ENCODE data around the gene RPS6KA2. TPM values are rescaled to one million over a fixed set of nuclear protein-coding genes. Genes with fewer than 3 reads are reported as not detected.

The RPS6KA2 gene
- total and polyA plus RNA-seq, 2 donors (not counting 3 experiments of a cell fraction or from before 2014, with no cell fraction given): 54.5 to 75.8 TPM

DNA sequence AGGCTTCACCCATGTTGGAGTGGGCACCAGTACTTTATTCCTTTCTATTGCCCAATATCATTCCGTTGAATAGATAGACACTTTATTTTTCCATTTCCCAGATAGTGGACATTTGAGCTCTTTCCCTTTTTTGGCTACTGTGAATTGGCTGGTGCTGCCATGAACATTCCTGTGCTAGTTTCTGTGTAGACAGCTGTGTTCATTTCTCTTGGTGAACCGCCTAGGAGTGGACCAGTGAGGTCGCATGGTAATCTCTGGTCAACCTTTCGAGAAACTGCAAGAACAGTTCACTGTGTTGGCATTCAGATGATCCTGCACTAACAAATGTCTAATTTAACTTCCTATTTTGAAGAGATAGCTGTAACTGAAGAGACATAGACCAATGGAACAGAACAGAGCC, 99.2 kb downstream of the RPS6KA2 start:
- no peak for TF ChIP-seq GATA2 (IDR thresholded peaks at IDR 0.05; ENCODE audit: insufficient read depth, insufficient read length, low read depth, low read length)
- TF ChIP-seq MYC (IDR thresholded peaks at IDR 0.05; ENCODE audit: low read depth, low read length): no peak
- TF ChIP-seq, protein P1, sequence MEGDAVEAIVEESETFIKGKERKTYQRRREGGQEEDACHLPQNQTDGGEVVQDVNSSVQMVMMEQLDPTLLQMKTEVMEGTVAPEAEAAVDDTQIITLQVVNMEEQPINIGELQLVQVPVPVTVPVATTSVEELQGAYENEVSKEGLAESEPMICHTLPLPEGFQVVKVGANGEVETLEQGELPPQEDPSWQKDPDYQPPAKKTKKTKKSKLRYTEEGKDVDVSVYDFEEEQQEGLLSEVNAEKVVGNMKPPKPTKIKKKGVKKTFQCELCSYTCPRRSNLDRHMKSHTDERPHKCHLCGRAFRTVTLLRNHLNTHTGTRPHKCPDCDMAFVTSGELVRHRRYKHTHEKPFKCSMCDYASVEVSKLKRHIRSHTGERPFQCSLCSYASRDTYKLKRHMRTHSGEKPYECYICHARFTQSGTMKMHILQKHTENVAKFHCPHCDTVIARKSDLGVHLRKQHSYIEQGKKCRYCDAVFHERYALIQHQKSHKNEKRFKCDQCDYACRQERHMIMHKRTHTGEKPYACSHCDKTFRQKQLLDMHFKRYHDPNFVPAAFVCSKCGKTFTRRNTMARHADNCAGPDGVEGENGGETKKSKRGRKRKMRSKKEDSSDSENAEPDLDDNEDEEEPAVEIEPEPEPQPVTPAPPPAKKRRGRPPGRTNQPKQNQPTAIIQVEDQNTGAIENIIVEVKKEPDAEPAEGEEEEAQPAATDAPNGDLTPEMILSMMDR (IDR thresholded peaks at IDR 0.05; ENCODE audit: extremely low read depth in 1 of 2, insufficient read depth in 1 of 2, low read depth in 1 of 2, low read length in 2 of 2): no peak
- no peak for TF ChIP-seq FOS (IDR thresholded peaks at IDR 0.05; ENCODE audit: borderline replicate concordance, insufficient read depth, low read length)
- no peak for TF ChIP-seq JUN (IDR thresholded peaks at IDR 0.05; ENCODE audit: borderline replicate concordance, insufficient read depth, insufficient read length, low read depth)
- no peak for TF ChIP-seq POLR2AphosphoS5 (IDR thresholded peaks at IDR 0.05; ENCODE audit: insufficient read depth, low read depth, low read length)
- no peak for TF ChIP-seq POLR2A (IDR thresholded peaks at IDR 0.05; ENCODE audit: low read depth, low read length)
- TF ChIP-seq, protein P2, sequence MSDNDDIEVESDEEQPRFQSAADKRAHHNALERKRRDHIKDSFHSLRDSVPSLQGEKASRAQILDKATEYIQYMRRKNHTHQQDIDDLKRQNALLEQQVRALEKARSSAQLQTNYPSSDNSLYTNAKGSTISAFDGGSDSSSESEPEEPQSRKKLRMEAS (IDR thresholded peaks at IDR 0.05; ENCODE audit: insufficient read depth, insufficient read length): no peak
- TF ChIP-seq EZH2 (IDR thresholded peaks at IDR 0.05; ENCODE audit: borderline replicate concordance, low read depth, low read length, severe bottlenecking): no peak
- Histone ChIP-seq H3K4me3 (replicated peaks in 1 of 3; ENCODE audit: insufficient read depth in 1 of 3, low read depth in 1 of 3, low read length in 3 of 3) (no peak overlapping the region), H2AFZ (ENCODE audit: low read depth, low read length) (no peak overlapping the region), H3K4me1 (ENCODE audit: control insufficient read depth, extremely low read depth, insufficient read depth, low read length) (no peaks in the 10 kb centered on the region), H3K36me3 (ENCODE audit: control insufficient read depth in 2 of 2, extremely low read depth in 1 of 2, insufficient read depth in 2 of 2, low read length in 2 of 2) (peaks cover 2 to 24% of the 10 kb centered on the region in 2 experiments), H3K9ac (replicated peaks; ENCODE audit: extremely low read depth, insufficient read depth, low read length) (no peak overlapping the region), H3K27me3 (ENCODE audit: control insufficient read depth in 2 of 2, insufficient read depth in 2 of 2, low read length in 2 of 2) (no peaks in the 10 kb centered on the region), H4K20me1 (replicated peaks; ENCODE audit: control insufficient read depth, extremely low read depth, insufficient read depth, low read length) (no peaks in the 10 kb centered on the region), H3K9me3 (replicated peaks; ENCODE audit: control insufficient read depth, insufficient read depth, low read length) (no peaks in the 10 kb centered on the region), H3K9me1 (replicated peaks; ENCODE audit: control insufficient read depth, extremely low read depth, insufficient read depth, low read length) (no peaks in the 10 kb centered on the region), H3K4me2 (ENCODE audit: insufficient read depth, low read length) (no peak overlapping the region), H3K27ac (ENCODE audit: insufficient read depth, low read depth, low read length) (no peak overlapping the region), H3K79me2 (ENCODE audit: control insufficient read depth, insufficient read depth, low read length) (no peaks in the 10 kb centered on the region)
- ChIA-PET CTCF (interaction anchor here (1.8 kb wide), 1 partner anchor 12 kb away, joined by 4 read pairs; no protein-coding TSS in a partner anchor), POLR2A (no interaction called here)
- intact Hi-C loops (cut with micrococcal nuclease) (no loop called here), dilution Hi-C loops (cut with MboI; ENCODE audit: extremely low pct_ligation_motif_present, low sequenced_read_pairs) (no loop called here)
- no peak for DNase-seq (ENCODE audit: low read depth, low spot score)
- no TSS peak for BruUV-seq (replicated peaks)
- no peak for FAIRE-seq

All from endothelial cell of umbilical vein (primary cell).